CD4-positive, alpha-beta T cell (primary cell): ENCODE measurements around the gene ARHGAP42. TPM values are rescaled to one million over a fixed set of nuclear protein-coding genes. Genes with fewer than 3 reads are reported as not detected.

Experiments used
- ATAC-seq: fragments of 200-7000 bp; cut with Tn5 transposase; one replicate; pipeline ENCODE4 v1.10.0; 2022; ENCODE audit warnings: mild to moderate bottlenecking; ENCODE audit not compliant: poor library complexity
- CTCF ChIA-PET: fragments of 350-600 bp; sonication (Branson Sonifier 250); formaldehyde crosslinking; loops from one replicate; lab custom pipeline; 2021; ENCODE audit warnings: antibody characterized with exemption, inconsistent platforms; lab: Charles Lee
- POLR2A ChIA-PET: fragments of 350-600 bp; sonication (Branson Sonifier 250); formaldehyde crosslinking; loops from one replicate; lab custom pipeline; 2021; ENCODE audit warnings: antibody characterized with exemption, inconsistent platforms; lab: Charles Lee
- DNase-seq, 14 experiments: peaks; one replicate each; pipeline ENCODE4 v3.0.0-alpha.2; 2013 to 2020; ENCODE audit warnings: mixed read lengths in 2 of 14
- H3K27ac ChIP-seq, 2 donors: one replicate each; pipeline versions ENCODE4 v1.5.1 to v1.7.0; 2013; ENCODE audit warnings: low read length in 2 of 2, low read depth in 1 of 2, mild to moderate bottlenecking in 1 of 2
- H3K27me3 ChIP-seq, 2 experiments: 1 replicate in 1 of 2; 2 replicates in 1 of 2; pipeline versions ENCODE4 v1.6.1 to v1.7.0; 2013; ENCODE audit warnings: low read length in 2 of 2, control low read depth in 1 of 2, mild to moderate bottlenecking in 1 of 2, moderate library complexity in 1 of 2; ENCODE audit not compliant: insufficient read depth in 2 of 2, control insufficient read depth in 1 of 2
- H3K36me3 ChIP-seq: one replicate; pipeline ENCODE4 v1.6.1; 2013; ENCODE audit warnings: low read length, control low read depth; ENCODE audit not compliant: insufficient read depth
- H3K4me1 ChIP-seq: one replicate; pipeline ENCODE4 v1.6.1; 2013; ENCODE audit warnings: low read length, control low read depth; ENCODE audit not compliant: insufficient read depth
- H3K4me3 ChIP-seq: one replicate; pipeline ENCODE4 v1.5.1; 2013; ENCODE audit warnings: mild to moderate bottlenecking, low read length, moderate library complexity
- H3K9me3 ChIP-seq, 2 experiments: 1 replicate in 1 of 2; 2 replicates in 1 of 2; pipeline versions ENCODE4 v1.6.1 to v1.7.0; 2013; ENCODE audit warnings: low read length in 2 of 2, mild to moderate bottlenecking in 2 of 2, control low read depth in 1 of 2, moderate library complexity in 1 of 2; ENCODE audit not compliant: control insufficient read depth in 1 of 2, insufficient read depth in 1 of 2
- H3K27ac Mint-ChIP-seq: one replicate; pipeline ENCODE4 v1.8.0; 2020; ENCODE audit warnings: mixed read lengths
- H3K27me3 Mint-ChIP-seq: one replicate; pipeline ENCODE4 v1.8.0; 2021; ENCODE audit warnings: mixed read lengths
- H3K36me3 Mint-ChIP-seq: one replicate; pipeline ENCODE4 v1.8.0; 2021; ENCODE audit warnings: low read depth, mixed read lengths
- H3K4me1 Mint-ChIP-seq: one replicate; pipeline ENCODE4 v1.8.0; 2021; ENCODE audit warnings: low read depth, mixed read lengths
- H3K4me3 Mint-ChIP-seq: one replicate; pipeline ENCODE4 v1.8.0; 2020; ENCODE audit warnings: mild to moderate bottlenecking, mixed read lengths
- H3K9me3 Mint-ChIP-seq: one replicate; pipeline ENCODE4 v1.8.0; 2020; ENCODE audit warnings: mixed read lengths
- CTCF ChIP-seq: fragments of 200-600 bp; IDR thresholded peaks from one replicate; pipeline ENCODE4 v1.8.0; 2022; ENCODE audit warnings: antibody characterized with exemption, mild to moderate bottlenecking
- intact Hi-C, 2 experiments: fragments of 100-400 bp; cut with DNase I in 1 of 2; cut with micrococcal nuclease in 1 of 2; formaldehyde crosslinking; loops; one replicate each; pipeline versions ENCODE4 v1.15.1 to v1.9.0; 2023 to 2025; cut with DNase I, micrococcal nuclease
- total RNA-seq, 174 experiments: library from RNA in 2 of 174; stranded (reverse) in 2 of 174; gene quantifications; one replicate each; pipeline ENCODE4 v1.2.3 and lab custom pipeline; 2021 to 2026

ARHGAP42 gene
- total RNA-seq, 2 experiments from 2014 or later = not detected

- H3K36me3 Mint-ChIP-seq = no peaks in the 10 kb centered on the region
- no peak for ATAC-seq
- Histone ChIP-seq H3K4me1 (no peaks in the 10 kb centered on the region), H3K36me3 (no peaks in the 10 kb centered on the region), H3K27ac (no peak overlapping the region), H3K9me3 (peaks cover 0 to 4% of the 10 kb centered on the region in 2 experiments), H3K27me3 (no peaks in the 10 kb centered on the region), H3K4me3 (no peak overlapping the region)
- ChIA-PET POLR2A (no interaction called here), CTCF (no interaction called here)
- H3K27ac Mint-ChIP-seq = no peak overlapping the region
- intact Hi-C loops = no loop called here
- no peaks in the 10 kb centered on the region for H3K4me1 Mint-ChIP-seq
- DNase-seq = no peak
- H3K27me3 Mint-ChIP-seq = no peaks in the 10 kb centered on the region
- H3K4me3 Mint-ChIP-seq = no peak overlapping the region
- TF ChIP-seq CTCF = no peak
- H3K9me3 Mint-ChIP-seq = peaks cover 2% of the 10 kb centered on the region
Measured at GRCh38 chr11:100732949-100733348, 45.9 kb downstream of the ARHGAP42 start.

- intact Hi-C loops = no loop called here
- H3K27ac ChIP-seq = no peak overlapping the region
- no peak for ATAC-seq
Measured at GRCh38 chr11:100734743-100735527, 47.8 kb downstream of the ARHGAP42 start.

GRCh38 chr11:100735949-100736675, 49.0 kb downstream of the ARHGAP42 start:
- Histone ChIP-seq H3K4me1 (no peaks in the 10 kb centered on the region), H3K36me3 (no peaks in the 10 kb centered on the region), H3K9me3 (peaks cover 0 to 4% of the 10 kb centered on the region in 2 experiments), H3K4me3 (no peak overlapping the region), H3K27me3 (no peaks in the 10 kb centered on the region), H3K27ac (no peak overlapping the region)
- no peaks in the 10 kb centered on the region for H3K4me1 Mint-ChIP-seq
- DNase-seq (no peak), ATAC-seq (no peak)
- TF ChIP-seq CTCF = no peak
- H3K27me3 Mint-ChIP-seq = no peaks in the 10 kb centered on the region
- no peaks in the 10 kb centered on the region for H3K36me3 Mint-ChIP-seq
- H3K4me3 Mint-ChIP-seq = no peak overlapping the region
- peaks cover 2% of the 10 kb centered on the region for H3K9me3 Mint-ChIP-seq
- no peak overlapping the region for H3K27ac Mint-ChIP-seq
- ChIA-PET POLR2A (no interaction called here), CTCF (interaction anchor here (0.6 kb wide), 1 partner anchor 100 kb away, joined by 4 read pairs; no protein-coding TSS in a partner anchor)
- intact Hi-C loops = no loop called here

More at GRCh38 chr11:100734743-100735527, 47.8 kb downstream of the ARHGAP42 start:
- H3K9me3 Mint-ChIP-seq = peaks cover 2% of the 10 kb centered on the region
- H3K4me3 Mint-ChIP-seq = no peak overlapping the region
- Histone ChIP-seq H3K9me3 (peaks cover 0 to 4% of the 10 kb centered on the region in 2 experiments), H3K27me3 (no peaks in the 10 kb centered on the region), H3K4me1 (no peaks in the 10 kb centered on the region), H3K36me3 (no peaks in the 10 kb centered on the region), H3K4me3 (no peak overlapping the region)
- no peak overlapping the region for H3K27ac Mint-ChIP-seq
- POLR2A ChIA-PET = no interaction called here
- CTCF ChIA-PET = no interaction called here
- H3K36me3 Mint-ChIP-seq = no peaks in the 10 kb centered on the region
- H3K27me3 Mint-ChIP-seq = no peaks in the 10 kb centered on the region
- H3K4me1 Mint-ChIP-seq = no peaks in the 10 kb centered on the region
- no peak for DNase-seq
- no peak for TF ChIP-seq CTCF
